SW 1271 (cell line): ENCODE measurements around the gene PTPRT.

Source experiments
- DNase-seq, 2 experiments: peaks; one replicate each; lab custom pipeline; 2025; lab: John Stamatoyannopoulos, UW

Gene PTPRT

GRCh38 chr20:42191140-42191860, 998.4 kb downstream of the PTPRT start:
- DNase-seq, result no peak

- no peak for DNase-seq
Measured at GRCh38 chr20:42190084-42190483, 999.6 kb downstream of the PTPRT start.

GRCh38 chr20:42186337-42186736, 1003.4 kb downstream of the PTPRT start:
- DNase-seq, result no peak

GRCh38 chr20:42183147-42183546, 1006.6 kb downstream of the PTPRT start:
- no peak for DNase-seq

- no peak for DNase-seq
Measured at GRCh38 chr20:42181064-42181463, 1008.6 kb downstream of the PTPRT start.

GRCh38 chr20:42179768-42180167, 1009.9 kb downstream of the PTPRT start:
- DNase-seq, result no peak

- DNase-seq, result no peak
Measured at GRCh38 chr20:42173440-42173839, 1016.3 kb downstream of the PTPRT start.

GRCh38 chr20:42164121-42164890, 1025.4 kb downstream of the PTPRT start:
- DNase-seq, result no peak

- no peak for DNase-seq
Measured at GRCh38 chr20:42161228-42161829, 1028.4 kb downstream of the PTPRT start.

- DNase-seq, result no peak
Measured at GRCh38 chr20:42159808-42160207, 1029.9 kb downstream of the PTPRT start.

GRCh38 chr20:42158272-42158671, 1031.4 kb downstream of the PTPRT start:
- no peak for DNase-seq

- DNase-seq, result no peak
Measured at GRCh38 chr20:42155586-42155985, 1034.1 kb downstream of the PTPRT start.

GRCh38 chr20:42152575-42152974, 1037.1 kb downstream of the PTPRT start:
- DNase-seq, result no peak

GRCh38 chr20:42150230-42150629, 1039.5 kb downstream of the PTPRT start:
- no peak for DNase-seq

GRCh38 chr20:42138729-42139128, 1051.0 kb downstream of the PTPRT start:
- DNase-seq, result no peak

- no peak for DNase-seq
Measured at GRCh38 chr20:42134265-42135098, 1055.2 kb downstream of the PTPRT start.

GRCh38 chr20:42130810-42131596, 1058.7 kb downstream of the PTPRT start:
- no peak for DNase-seq

GRCh38 chr20:42125426-42125825, 1064.3 kb downstream of the PTPRT start:
- DNase-seq, result no peak

GRCh38 chr20:42123981-42124473, 1065.7 kb downstream of the PTPRT start:
- DNase-seq, result no peak

- DNase-seq, result no peak
Measured at GRCh38 chr20:42118409-42119125, 1071.1 kb downstream of the PTPRT start.
